ENCODE measurements around the gene ASCC1. TPM values are rescaled to one million over a fixed set of nuclear protein-coding genes. Genes with fewer than 3 reads are reported as not detected.

ASCC1 gene
- total and polyA plus RNA-seq, 2 donors (not counting 3 experiments of a cell fraction or from before 2014, with no cell fraction given), result 16.0 to 24.9 TPM

DNA sequence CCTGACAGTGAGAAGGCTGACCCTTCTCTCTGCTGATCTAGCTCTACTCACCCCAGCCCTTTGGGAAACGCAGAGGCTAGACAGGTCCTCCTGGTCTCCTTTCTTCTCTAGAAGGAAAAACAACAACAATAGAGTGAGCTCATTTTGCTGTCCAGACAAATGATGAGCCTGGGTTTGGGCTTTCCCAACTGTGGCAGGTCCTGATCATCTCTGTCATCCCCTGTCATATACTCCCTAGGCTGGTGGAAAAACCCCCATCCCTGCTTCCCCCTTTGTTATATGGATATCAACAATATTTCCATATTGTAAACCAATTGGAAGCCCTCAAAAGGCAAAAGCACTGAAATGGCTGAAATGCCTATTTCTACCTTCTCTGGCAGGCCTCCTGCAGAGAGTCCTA lies 48.5 kb upstream of the ASCC1 start:
- FAIRE-seq (no peak), DNase-seq (ENCODE audit: low read depth, low spot score) (no peak)
- no peak overlapping the region for H3K27ac ChIP-seq (ENCODE audit: insufficient read depth, low read depth, low read length)
- no peaks in the 10 kb centered on the region for H4K20me1 ChIP-seq (replicated peaks; ENCODE audit: control insufficient read depth, extremely low read depth, insufficient read depth, low read length)
- H3K4me2 ChIP-seq (ENCODE audit: insufficient read depth, low read length), result no peak overlapping the region
- no peaks in the 10 kb centered on the region for H3K36me3 ChIP-seq (ENCODE audit: control insufficient read depth in 2 of 2, extremely low read depth in 1 of 2, insufficient read depth in 2 of 2, low read length in 2 of 2)
- no peaks in the 10 kb centered on the region for H3K9me1 ChIP-seq (replicated peaks; ENCODE audit: control insufficient read depth, extremely low read depth, insufficient read depth, low read length)
- intact Hi-C loops (cut with micrococcal nuclease) (no loop called here), dilution Hi-C loops (cut with MboI; ENCODE audit: extremely low pct_ligation_motif_present, low sequenced_read_pairs) (no loop called here)
- CTCF ChIA-PET, result interaction anchor here (1.3 to 1.5 kb wide), 2 partner anchors 11 to 74 kb away, joined by 3 to 4 read pairs; no protein-coding TSS in a partner anchor
- no peak overlapping the region for H3K4me3 ChIP-seq (replicated peaks in 1 of 3; ENCODE audit: insufficient read depth in 1 of 3, low read depth in 1 of 3, low read length in 3 of 3)
- H2AFZ ChIP-seq (ENCODE audit: low read depth, low read length), result no peak overlapping the region
- TF ChIP-seq FOS (IDR thresholded peaks at IDR 0.05; ENCODE audit: borderline replicate concordance, insufficient read depth, low read length) (no peak), POLR2AphosphoS5 (IDR thresholded peaks at IDR 0.05; ENCODE audit: insufficient read depth, low read depth, low read length) (no peak), JUN (IDR thresholded peaks at IDR 0.05; ENCODE audit: borderline replicate concordance, insufficient read depth, insufficient read length, low read depth) (no peak), GATA2 (IDR thresholded peaks at IDR 0.05; ENCODE audit: insufficient read depth, insufficient read length, low read depth, low read length) (no peak), MYC (IDR thresholded peaks at IDR 0.05; ENCODE audit: low read depth, low read length) (no peak), EZH2 (IDR thresholded peaks at IDR 0.05; ENCODE audit: borderline replicate concordance, low read depth, low read length, severe bottlenecking) (no peak), POLR2A (IDR thresholded peaks at IDR 0.05; ENCODE audit: low read depth, low read length) (no peak)
- TF ChIP-seq, protein P1, sequence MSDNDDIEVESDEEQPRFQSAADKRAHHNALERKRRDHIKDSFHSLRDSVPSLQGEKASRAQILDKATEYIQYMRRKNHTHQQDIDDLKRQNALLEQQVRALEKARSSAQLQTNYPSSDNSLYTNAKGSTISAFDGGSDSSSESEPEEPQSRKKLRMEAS (IDR thresholded peaks at IDR 0.05; ENCODE audit: insufficient read depth, insufficient read length), result no peak
- TF ChIP-seq, protein P2, sequence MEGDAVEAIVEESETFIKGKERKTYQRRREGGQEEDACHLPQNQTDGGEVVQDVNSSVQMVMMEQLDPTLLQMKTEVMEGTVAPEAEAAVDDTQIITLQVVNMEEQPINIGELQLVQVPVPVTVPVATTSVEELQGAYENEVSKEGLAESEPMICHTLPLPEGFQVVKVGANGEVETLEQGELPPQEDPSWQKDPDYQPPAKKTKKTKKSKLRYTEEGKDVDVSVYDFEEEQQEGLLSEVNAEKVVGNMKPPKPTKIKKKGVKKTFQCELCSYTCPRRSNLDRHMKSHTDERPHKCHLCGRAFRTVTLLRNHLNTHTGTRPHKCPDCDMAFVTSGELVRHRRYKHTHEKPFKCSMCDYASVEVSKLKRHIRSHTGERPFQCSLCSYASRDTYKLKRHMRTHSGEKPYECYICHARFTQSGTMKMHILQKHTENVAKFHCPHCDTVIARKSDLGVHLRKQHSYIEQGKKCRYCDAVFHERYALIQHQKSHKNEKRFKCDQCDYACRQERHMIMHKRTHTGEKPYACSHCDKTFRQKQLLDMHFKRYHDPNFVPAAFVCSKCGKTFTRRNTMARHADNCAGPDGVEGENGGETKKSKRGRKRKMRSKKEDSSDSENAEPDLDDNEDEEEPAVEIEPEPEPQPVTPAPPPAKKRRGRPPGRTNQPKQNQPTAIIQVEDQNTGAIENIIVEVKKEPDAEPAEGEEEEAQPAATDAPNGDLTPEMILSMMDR (IDR thresholded peaks at IDR 0.05; ENCODE audit: extremely low read depth in 1 of 2, insufficient read depth in 1 of 2, low read depth in 1 of 2, low read length in 2 of 2), result no peak
- POLR2A ChIA-PET, result interaction anchor here (1.6 kb wide), 1 partner anchor 9 kb away, joined by 5 read pairs; no protein-coding TSS in a partner anchor
- H3K4me1 ChIP-seq (ENCODE audit: control insufficient read depth, extremely low read depth, insufficient read depth, low read length), result peaks cover 17% of the 10 kb centered on the region
- no peaks in the 10 kb centered on the region for H3K9me3 ChIP-seq (replicated peaks; ENCODE audit: control insufficient read depth, insufficient read depth, low read length)
- no TSS peak for BruUV-seq (replicated peaks)
- no peak overlapping the region for H3K9ac ChIP-seq (replicated peaks; ENCODE audit: extremely low read depth, insufficient read depth, low read length)
- H3K27me3 ChIP-seq (ENCODE audit: control insufficient read depth in 2 of 2, insufficient read depth in 2 of 2, low read length in 2 of 2), result no peaks in the 10 kb centered on the region
- H3K79me2 ChIP-seq (ENCODE audit: control insufficient read depth, insufficient read depth, low read length), result no peaks in the 10 kb centered on the region
